Measurements from ENCODE around the gene ZNF563.

DNA sequence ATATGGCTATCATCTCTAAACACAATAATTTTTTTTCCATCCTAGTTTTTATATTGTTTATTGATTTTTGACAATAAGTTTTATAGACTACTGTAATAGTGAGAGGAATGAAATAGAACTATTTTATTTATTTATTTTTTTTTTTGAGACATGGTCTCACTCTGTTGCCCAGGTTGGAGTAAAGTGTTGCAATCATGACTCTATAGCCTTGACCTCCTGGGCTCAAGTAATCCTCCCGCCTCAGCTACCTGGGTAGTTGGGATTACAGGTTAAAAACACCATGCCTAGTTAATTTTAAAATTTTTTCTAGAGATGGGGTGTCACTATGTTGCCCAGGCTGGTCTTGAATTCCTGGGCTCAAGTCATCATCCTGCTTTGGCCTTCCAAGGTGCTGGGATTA, 40.6 kb upstream of the ZNF563 start:
- TF ChIP-seq POLR2A (IDR thresholded peaks at IDR 0.05; ENCODE audit: low read depth, low read length) = no peak
- TF ChIP-seq POLR2AphosphoS5 (IDR thresholded peaks at IDR 0.05; ENCODE audit: low read depth, low read length) = no peak

Data from GM12892 (cell line).